Ascending aorta (tissue), 2 donors: ENCODE results near the gene TRABD2A. TPM values are rescaled to one million over a fixed set of nuclear protein-coding genes. Genes with fewer than 3 reads are reported as not detected.
A peak's percentile ranks its signal among the peaks of the same experiment; 100 is the strongest.

Experiments used
- DNase-seq, 2 donors: peaks; one replicate each; pipeline ENCODE4 v3.0.0-alpha.2; 2019; ENCODE audit warnings: low spot score in 2 of 2
- H3K27ac ChIP-seq, 2 donors: fragments of 200-600 bp; sonication (generic); one replicate each; pipeline ENCODE4 v1.5.1; 2016 to 2017; ENCODE audit warnings: mild to moderate bottlenecking in 1 of 2
- H3K27me3 ChIP-seq: fragments of 200-600 bp; sonication (generic); one replicate; pipeline ENCODE4 v1.5.1; 2017
- H3K36me3 ChIP-seq, 2 donors: fragments of 200-600 bp; sonication (generic); one replicate each; pipeline ENCODE4 v1.5.1; 2016
- H3K4me1 ChIP-seq, 2 donors: fragments of 200-600 bp; sonication (generic); one replicate each; pipeline ENCODE4 v1.5.1; 2016 to 2017; ENCODE audit warnings: mild to moderate bottlenecking in 1 of 2
- H3K4me3 ChIP-seq, 2 donors: fragments of 200-600 bp; sonication (generic); one replicate each; pipeline ENCODE4 v1.5.1; 2016 to 2017; ENCODE audit warnings: mild to moderate bottlenecking in 1 of 2
- H3K9me3 ChIP-seq, 2 donors: fragments of 200-600 bp; sonication (generic); one replicate each; pipeline ENCODE4 v1.5.1; 2016
- intact Hi-C: fragments of 100-400 bp; cut with DNase I; formaldehyde crosslinking; loops from one replicate; pipeline ENCODE4 v1.15.1; 2023
- total RNA-seq: library from RNA; depleted of rRNA; stranded (reverse); fragments of >200 nt; gene quantifications from one replicate; pipeline ENCODE4 v1.1.0, GENCODE V29; 2016
- TF ChIP-seq, protein P1 (sequence below), 3 experiments: fragments of 200-600 bp in 2 of 3; fragments of 450-650 bp in 1 of 3; sonication (generic) in 2 of 3; IDR thresholded peaks; one replicate each; pipeline ENCODE4 v1.5.1; 2016 to 2019; ENCODE audit warnings: antibody characterized with exemption in 3 of 3, mild to moderate bottlenecking in 1 of 3, moderate library complexity in 1 of 3

Gene TRABD2A
- total RNA-seq, 1 donor from 2014 or later = 1.1 TPM

DNA sequence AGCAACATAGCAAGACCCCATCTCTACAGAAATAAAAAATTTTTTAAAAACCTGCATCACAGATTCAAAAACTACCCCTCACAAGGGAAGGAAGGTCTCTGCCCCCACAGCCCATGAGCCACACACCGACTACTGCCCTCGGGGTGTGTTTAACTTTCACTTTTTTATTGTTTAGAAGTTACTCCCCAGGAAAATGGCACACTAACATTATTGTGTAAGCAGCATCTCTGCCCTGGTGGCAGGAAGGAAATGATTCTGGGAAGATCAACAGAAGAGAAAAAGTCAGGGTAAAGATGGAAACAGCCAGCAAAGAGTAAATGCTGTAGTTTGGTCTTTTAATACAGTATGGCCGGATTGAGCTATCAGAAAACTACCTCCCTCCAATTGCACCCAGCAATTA is 21.9 kb downstream of the TRABD2A start:
- no peak overlapping the region for H3K27ac ChIP-seq
- intact Hi-C loops = no loop called here
- TF ChIP-seq, protein P1, sequence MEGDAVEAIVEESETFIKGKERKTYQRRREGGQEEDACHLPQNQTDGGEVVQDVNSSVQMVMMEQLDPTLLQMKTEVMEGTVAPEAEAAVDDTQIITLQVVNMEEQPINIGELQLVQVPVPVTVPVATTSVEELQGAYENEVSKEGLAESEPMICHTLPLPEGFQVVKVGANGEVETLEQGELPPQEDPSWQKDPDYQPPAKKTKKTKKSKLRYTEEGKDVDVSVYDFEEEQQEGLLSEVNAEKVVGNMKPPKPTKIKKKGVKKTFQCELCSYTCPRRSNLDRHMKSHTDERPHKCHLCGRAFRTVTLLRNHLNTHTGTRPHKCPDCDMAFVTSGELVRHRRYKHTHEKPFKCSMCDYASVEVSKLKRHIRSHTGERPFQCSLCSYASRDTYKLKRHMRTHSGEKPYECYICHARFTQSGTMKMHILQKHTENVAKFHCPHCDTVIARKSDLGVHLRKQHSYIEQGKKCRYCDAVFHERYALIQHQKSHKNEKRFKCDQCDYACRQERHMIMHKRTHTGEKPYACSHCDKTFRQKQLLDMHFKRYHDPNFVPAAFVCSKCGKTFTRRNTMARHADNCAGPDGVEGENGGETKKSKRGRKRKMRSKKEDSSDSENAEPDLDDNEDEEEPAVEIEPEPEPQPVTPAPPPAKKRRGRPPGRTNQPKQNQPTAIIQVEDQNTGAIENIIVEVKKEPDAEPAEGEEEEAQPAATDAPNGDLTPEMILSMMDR (IDR thresholded peaks at IDR 0.05) = no peak

DNA sequence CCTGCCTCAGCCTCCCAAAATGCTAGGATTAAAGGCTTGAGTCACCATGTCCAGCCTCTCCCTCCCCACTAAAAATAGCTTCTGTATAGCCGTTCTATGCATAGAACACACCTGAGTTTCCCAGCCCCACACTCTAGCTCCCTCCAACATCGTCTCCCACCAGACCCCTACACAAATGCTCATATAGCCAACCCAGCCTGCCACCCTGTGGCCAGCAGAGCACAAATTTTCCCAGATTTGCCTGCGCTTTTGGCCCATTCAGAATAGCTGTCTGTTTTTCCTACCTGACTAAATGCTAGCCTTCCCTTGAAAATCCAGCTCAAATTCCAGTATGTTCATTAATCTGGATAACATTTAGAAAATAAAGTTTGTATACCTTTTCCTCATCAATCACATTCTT is 22.8 kb downstream of the TRABD2A start:
- TF ChIP-seq, protein P1 (IDR thresholded peaks at IDR 0.05) = no peak
- no peak for DNase-seq
- H3K4me3 ChIP-seq = no peak overlapping the region

More for the DNA sequence above, 21.9 kb downstream of the TRABD2A start:
- Histone ChIP-seq H3K27me3 (no peaks in the 10 kb centered on the region), H3K36me3 (no peaks in the 10 kb centered on the region), H3K9me3 (no peaks in the 10 kb centered on the region), H3K4me1 (no peaks in the 10 kb centered on the region), H3K4me3 (no peak overlapping the region)
- DNase-seq = no peak

DNA sequence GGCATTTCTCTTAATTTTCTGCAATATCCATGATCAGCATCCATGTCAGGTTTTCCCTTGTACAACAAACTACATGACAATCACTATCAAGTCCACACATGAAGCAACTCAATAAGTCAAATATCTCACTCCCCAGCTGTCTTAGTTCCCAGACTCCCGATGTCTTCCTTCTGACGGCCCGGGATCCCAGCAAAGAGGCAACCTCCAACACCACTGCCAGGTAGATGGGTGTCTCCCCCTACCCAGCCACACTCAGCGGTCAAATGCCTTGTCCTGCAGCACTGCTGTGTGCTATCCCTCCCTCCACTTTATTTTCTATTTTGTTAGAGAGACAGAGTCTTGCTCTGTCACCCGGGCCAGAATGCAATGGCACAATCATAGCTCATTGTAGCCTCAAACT is 23.3 kb downstream of the TRABD2A start:
- Histone ChIP-seq H3K27me3 (no peaks in the 10 kb centered on the region), H3K4me3 (no peak overlapping the region), H3K27ac (no peak overlapping the region), H3K9me3 (no peaks in the 10 kb centered on the region), H3K4me1 (no peaks in the 10 kb centered on the region), H3K36me3 (no peaks in the 10 kb centered on the region)
- DNase-seq = peak in 1 of 2 donors; percentile 15
- intact Hi-C loops = no loop called here
- TF ChIP-seq, protein P1 (IDR thresholded peaks at IDR 0.05) = no peak

More for the DNA sequence above, 22.8 kb downstream of the TRABD2A start:
- no peak overlapping the region for H3K27ac ChIP-seq
- H3K27me3 ChIP-seq = no peaks in the 10 kb centered on the region
- intact Hi-C loops = no loop called here
- no peaks in the 10 kb centered on the region for H3K9me3 ChIP-seq
- no peaks in the 10 kb centered on the region for H3K4me1 ChIP-seq
- H3K36me3 ChIP-seq = no peaks in the 10 kb centered on the region

DNA sequence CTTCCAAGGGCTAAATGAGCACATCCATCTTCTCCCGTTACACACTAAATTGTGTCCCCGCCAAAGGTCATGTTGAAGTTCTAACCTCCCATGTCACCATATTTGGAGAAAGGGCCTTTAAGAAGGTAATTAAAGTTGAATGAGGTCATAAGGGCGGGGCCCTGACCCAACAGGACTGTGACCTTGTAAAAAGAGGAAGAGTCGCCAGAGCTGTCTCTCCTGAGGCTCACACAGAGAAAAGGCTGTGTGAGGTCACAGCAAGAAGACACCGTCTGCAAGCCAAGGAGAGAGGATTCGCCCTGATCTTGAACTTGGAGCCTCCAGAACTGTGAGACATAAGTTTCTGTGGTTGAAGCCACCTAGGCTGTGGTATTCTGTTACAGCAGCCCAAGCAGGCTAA is 24.1 kb downstream of the TRABD2A start:
- Histone ChIP-seq H3K27ac (no peak overlapping the region), H3K4me3 (no peak overlapping the region), H3K27me3 (no peaks in the 10 kb centered on the region), H3K36me3 (no peaks in the 10 kb centered on the region), H3K9me3 (no peaks in the 10 kb centered on the region), H3K4me1 (no peaks in the 10 kb centered on the region)
- intact Hi-C loops = no loop called here
- peak in 1 of 2 donors; percentile 41 for DNase-seq
- TF ChIP-seq, protein P1 (IDR thresholded peaks at IDR 0.05) = no peak

DNA sequence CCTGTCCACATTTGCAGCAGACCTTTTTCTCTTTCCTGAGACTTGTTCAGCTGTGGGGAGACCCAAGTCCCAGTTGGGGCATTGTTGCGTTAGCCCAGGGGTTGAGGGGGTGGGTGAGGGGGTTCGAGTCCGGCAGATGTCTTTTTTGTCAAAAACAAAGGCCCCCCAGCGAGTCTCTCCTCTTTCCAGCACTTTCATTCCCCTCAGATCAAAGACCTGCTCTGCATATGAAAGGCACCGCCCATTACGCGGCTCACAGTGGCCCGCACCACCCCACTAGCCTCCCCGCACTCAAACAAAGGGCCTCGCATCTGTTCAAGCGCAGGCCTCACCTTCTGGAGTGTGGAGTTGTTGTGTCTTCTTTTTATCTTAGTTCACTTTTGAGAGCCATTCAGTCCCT is 25.2 kb downstream of the TRABD2A start:
- Histone ChIP-seq H3K27me3 (no peaks in the 10 kb centered on the region), H3K27ac (no peak overlapping the region), H3K4me3 (no peak overlapping the region), H3K9me3 (no peaks in the 10 kb centered on the region), H3K4me1 (no peaks in the 10 kb centered on the region), H3K36me3 (no peaks in the 10 kb centered on the region)
- TF ChIP-seq, protein P1 (IDR thresholded peaks at IDR 0.05) = no peak
- DNase-seq = no peak
- intact Hi-C loops = no loop called here

DNA sequence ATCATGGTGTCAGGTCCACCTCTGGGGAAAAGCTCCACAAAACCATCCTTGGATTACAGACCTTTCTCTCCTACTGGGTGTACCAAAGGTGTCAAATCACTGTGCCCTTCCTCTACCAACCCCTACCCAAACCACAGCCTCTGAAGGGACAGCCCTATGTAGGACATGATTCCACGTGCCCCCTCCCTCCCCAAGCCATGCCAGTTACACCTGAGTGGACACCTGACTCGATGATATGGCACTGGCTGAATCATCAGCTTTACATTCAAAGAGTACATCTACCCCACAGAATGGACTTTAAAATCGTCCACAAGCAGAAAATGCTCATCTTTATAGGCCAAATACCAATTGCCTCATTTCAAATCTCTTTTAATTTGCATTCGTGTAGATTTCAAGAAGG is 26.0 kb downstream of the TRABD2A start:
- Histone ChIP-seq H3K27ac (no peak overlapping the region), H3K9me3 (no peaks in the 10 kb centered on the region), H3K36me3 (no peaks in the 10 kb centered on the region), H3K4me1 (no peaks in the 10 kb centered on the region), H3K27me3 (no peaks in the 10 kb centered on the region), H3K4me3 (no peak overlapping the region)
- no peak for DNase-seq
- intact Hi-C loops = no loop called here
- TF ChIP-seq, protein P1 (IDR thresholded peaks at IDR 0.05) = no peak
